ENCODE measurements around the gene KCNJ6.
"Not testable (repeated sequence)": the region's sequence is repeated elsewhere in the genome, so short reads cannot be mapped to it uniquely, and the experiment has no call there.

Gene KCNJ6

GRCh38 chr21:37593015-37593414 lies 323.2 kb downstream of the KCNJ6 start:
- Histone ChIP-seq H3K27ac (ENCODE audit: low read length) (no peak overlapping the region), H2AFZ (ENCODE audit: low read depth, low read length) (no peak overlapping the region), H3K36me3 (replicated peaks; ENCODE audit: low read depth, low read length) (no peaks in the 10 kb centered on the region), H3K9ac (ENCODE audit: low read length) (no peak overlapping the region), H4K20me1 (ENCODE audit: insufficient read depth, low read length) (no peaks in the 10 kb centered on the region), H3K4me3 (ENCODE audit: low read length) (no peak overlapping the region), H3K4me2 (ENCODE audit: low read length) (no peak overlapping the region), H3K9me3 (ENCODE audit: insufficient read depth, low read length) (no peaks in the 10 kb centered on the region), H3K4me1 (ENCODE audit: low read length) (no peaks in the 10 kb centered on the region), H3K79me2 (ENCODE audit: low read length) (no peaks in the 10 kb centered on the region), H3K27me3 (ENCODE audit: low read depth, low read length) (no peaks in the 10 kb centered on the region)
- TF ChIP-seq CTCF (IDR thresholded peaks at IDR 0.05; ENCODE audit: low read depth, low read length) = no peak
- no peak for TF ChIP-seq EZH2phosphoT487 (IDR thresholded peaks at IDR 0.05; ENCODE audit: low read depth)

GRCh38 chr21:37592496-37592895 lies 323.8 kb downstream of the KCNJ6 start:
- Histone ChIP-seq H2AFZ (ENCODE audit: low read depth, low read length) (no peak overlapping the region), H3K4me2 (ENCODE audit: low read length) (no peak overlapping the region)

GRCh38 chr21:37591994-37592393 lies 324.3 kb downstream of the KCNJ6 start:
- not testable (repeated sequence) for H3K27me3 ChIP-seq (ENCODE audit: low read depth, low read length); H3K36me3 ChIP-seq (replicated peaks; ENCODE audit: low read depth, low read length); H3K4me1 ChIP-seq (ENCODE audit: low read length); H3K4me3 ChIP-seq (ENCODE audit: low read length); H4K20me1 ChIP-seq (ENCODE audit: insufficient read depth, low read length); H2AFZ ChIP-seq (ENCODE audit: low read depth, low read length); H3K79me2 ChIP-seq (ENCODE audit: low read length); H3K9ac ChIP-seq (ENCODE audit: low read length); H3K4me2 ChIP-seq (ENCODE audit: low read length); H3K27ac ChIP-seq (ENCODE audit: low read length); H3K9me3 ChIP-seq (ENCODE audit: insufficient read depth, low read length)

More at GRCh38 chr21:37592496-37592895, 323.8 kb downstream of the KCNJ6 start:
- Histone ChIP-seq H3K27me3 (ENCODE audit: low read depth, low read length) (no peaks in the 10 kb centered on the region), H3K4me3 (ENCODE audit: low read length) (no peak overlapping the region), H3K79me2 (ENCODE audit: low read length) (no peaks in the 10 kb centered on the region), H3K9me3 (ENCODE audit: insufficient read depth, low read length) (no peaks in the 10 kb centered on the region), H4K20me1 (ENCODE audit: insufficient read depth, low read length) (no peaks in the 10 kb centered on the region), H3K9ac (ENCODE audit: low read length) (no peak overlapping the region), H3K36me3 (replicated peaks; ENCODE audit: low read depth, low read length) (no peaks in the 10 kb centered on the region), H3K4me1 (ENCODE audit: low read length) (no peaks in the 10 kb centered on the region), H3K27ac (ENCODE audit: low read length) (no peak overlapping the region)
- TF ChIP-seq EZH2phosphoT487 (IDR thresholded peaks at IDR 0.05; ENCODE audit: low read depth) = no peak
- no peak for TF ChIP-seq CTCF (IDR thresholded peaks at IDR 0.05; ENCODE audit: low read depth, low read length)

- not testable (repeated sequence) for H3K4me2 ChIP-seq (ENCODE audit: low read length)
Observed at GRCh38 chr21:37590836-37591235, 325.4 kb downstream of the KCNJ6 start.

GRCh38 chr21:37588644-37589043 lies 327.6 kb downstream of the KCNJ6 start:
- H4K20me1 ChIP-seq (ENCODE audit: insufficient read depth, low read length); H3K9me3 ChIP-seq (ENCODE audit: insufficient read depth, low read length); H3K4me1 ChIP-seq (ENCODE audit: low read length); H3K36me3 ChIP-seq (replicated peaks; ENCODE audit: low read depth, low read length); H3K9ac ChIP-seq (ENCODE audit: low read length); H3K27me3 ChIP-seq (ENCODE audit: low read depth, low read length); H3K4me2 ChIP-seq (ENCODE audit: low read length); H3K4me3 ChIP-seq (ENCODE audit: low read length); H3K27ac ChIP-seq (ENCODE audit: low read length); H3K79me2 ChIP-seq (ENCODE audit: low read length); H2AFZ ChIP-seq (ENCODE audit: low read depth, low read length): not testable (repeated sequence)

More at GRCh38 chr21:37590836-37591235, 325.4 kb downstream of the KCNJ6 start:
- H3K79me2 ChIP-seq (ENCODE audit: low read length); H3K27ac ChIP-seq (ENCODE audit: low read length); H2AFZ ChIP-seq (ENCODE audit: low read depth, low read length); H3K36me3 ChIP-seq (replicated peaks; ENCODE audit: low read depth, low read length); H3K27me3 ChIP-seq (ENCODE audit: low read depth, low read length); H3K9me3 ChIP-seq (ENCODE audit: insufficient read depth, low read length); H4K20me1 ChIP-seq (ENCODE audit: insufficient read depth, low read length); H3K9ac ChIP-seq (ENCODE audit: low read length); H3K4me3 ChIP-seq (ENCODE audit: low read length); H3K4me1 ChIP-seq (ENCODE audit: low read length): not testable (repeated sequence)
